Liver (tissue), 9 donors: ENCODE results near the gene ASIC2. TPM values are rescaled to one million over a fixed set of nuclear protein-coding genes. Genes with fewer than 3 reads are reported as not detected.

Source experiments
- DNase-seq: peaks from one replicate; pipeline ENCODE4 v3.0.0-alpha.2; 2017; ENCODE audit warnings: low spot score
- H3K27ac ChIP-seq, 2 donors: one replicate each; pipeline ENCODE4 v1.7.0; 2013; ENCODE audit warnings: inconsistent platforms in 2 of 2, low read length in 2 of 2, control low read depth in 1 of 2, low read depth in 1 of 2, mild to moderate bottlenecking in 1 of 2
- H3K27me3 ChIP-seq, 4 donors: one replicate each; pipeline versions ENCODE4 v1.6.1 to v1.7.0; 2013; ENCODE audit warnings: low read length in 3 of 4, inconsistent platforms in 1 of 4, mild to moderate bottlenecking in 1 of 4, moderate library complexity in 1 of 4; ENCODE audit not compliant: control insufficient read depth in 4 of 4, insufficient read depth in 4 of 4
- H3K36me3 ChIP-seq, 4 donors: one replicate each; pipeline versions ENCODE4 v1.6.1 to v1.7.0; 2013; ENCODE audit warnings: low read length in 3 of 4, mild to moderate bottlenecking in 3 of 4, low read depth in 1 of 4, moderate library complexity in 1 of 4; ENCODE audit not compliant: control insufficient read depth in 4 of 4, insufficient read depth in 3 of 4
- H3K4me1 ChIP-seq, 4 donors: one replicate each; pipeline versions ENCODE4 v1.6.1 to v1.7.0; 2013; ENCODE audit warnings: low read length in 3 of 4, mild to moderate bottlenecking in 3 of 4, moderate library complexity in 1 of 4; ENCODE audit not compliant: control insufficient read depth in 4 of 4, insufficient read depth in 4 of 4
- H3K4me3 ChIP-seq, 3 donors: one replicate each; pipeline versions ENCODE4 v1.6.1 to v1.7.0; 2013; ENCODE audit warnings: low read length in 3 of 3, control low read depth in 1 of 3, low read depth in 1 of 3, mild to moderate bottlenecking in 1 of 3
- H3K9ac ChIP-seq, 2 donors: one replicate each; pipeline ENCODE4 v1.7.0; 2013; ENCODE audit warnings: low read length in 2 of 2, mild to moderate bottlenecking in 2 of 2, moderate library complexity in 2 of 2, control low read depth in 1 of 2, low read depth in 1 of 2
- H3K9me3 ChIP-seq, 4 donors: one replicate each; pipeline versions ENCODE4 v1.6.1 to v1.7.0; 2013; ENCODE audit warnings: low read length in 3 of 4; ENCODE audit not compliant: control insufficient read depth in 4 of 4
- ATF3 ChIP-seq: IDR thresholded peaks from 2 replicates; pipeline ENCODE4 v1.6.1; 2016; ENCODE audit warnings: antibody characterized with exemption
- EGR1 ChIP-seq, 2 donors: IDR thresholded peaks; 2 replicates each; pipeline ENCODE4 v1.6.1; 2016 to 2018; ENCODE audit warnings: antibody characterized with exemption in 2 of 2, low read depth in 2 of 2
- FOXA1 ChIP-seq: IDR thresholded peaks from 2 replicates; pipeline ENCODE4 v1.6.1; 2016; ENCODE audit warnings: antibody characterized with exemption
- HNF4A ChIP-seq, 2 donors: conservative IDR thresholded peaks; 2 replicates each; pipeline ENCODE4 v1.6.1; 2016; ENCODE audit warnings: antibody characterized with exemption in 2 of 2, mild to moderate bottlenecking in 2 of 2
- HNF4G ChIP-seq: IDR thresholded peaks from 2 replicates; pipeline ENCODE4 v1.6.1; 2016; ENCODE audit warnings: antibody characterized with exemption
- JUND ChIP-seq, 2 donors: IDR thresholded peaks; 2 replicates each; pipeline ENCODE4 v1.6.1; 2016; ENCODE audit warnings: antibody characterized with exemption in 2 of 2
- MAX ChIP-seq: IDR thresholded peaks from 2 replicates; pipeline ENCODE4 v1.6.1; 2016; ENCODE audit warnings: antibody characterized with exemption
- NR2F2 ChIP-seq: IDR thresholded peaks from 2 replicates; pipeline ENCODE4 v1.6.1; 2016; ENCODE audit warnings: antibody characterized with exemption
- RXRA ChIP-seq, 2 donors: IDR thresholded peaks; 2 replicates each; pipeline ENCODE4 v1.6.1; 2017 to 2018; ENCODE audit warnings: antibody characterized with exemption in 2 of 2, mild to moderate bottlenecking in 1 of 2
- TAF1 ChIP-seq: conservative IDR thresholded peaks from 2 replicates; pipeline ENCODE4 v1.6.1; 2016; ENCODE audit warnings: antibody characterized with exemption, mild to moderate bottlenecking
- YY1 ChIP-seq: IDR thresholded peaks from 2 replicates; pipeline ENCODE4 v1.6.1; 2016; ENCODE audit warnings: antibody characterized with exemption, mild to moderate bottlenecking
- WGBS: extraction: QIAGEN DNeasy Blood & Tissue Kit; methylation state at CpG from one replicate; pipeline ENCODE4 v1.1.7; 2013; 5-methylcytosine and 5-hydroxymethylcytosine counted together
- polyA plus RNA-seq, 2 donors: library from polyadenylated mRNA; stranded (reverse) in 1 of 2; unstranded in 1 of 2; fragments of 200-250 nt in 1 of 2; fragments of >200 nt in 1 of 2; fragmentation: Nextera tagmentation in 1 of 2; extraction: Ambion mirVana in 1 of 2; gene quantifications; one replicate each; pipeline versions ENCODE4 v1.2.1 to v1.2.3, GENCODE V29; 2013 to 2015
- total RNA-seq, 2 donors: library from RNA; depleted of rRNA; stranded (reverse); fragments of >200 nt; gene quantifications; one replicate each; pipeline ENCODE4 v1.2.3, GENCODE V29; 2014
- TF ChIP-seq, protein P1 (sequence below): fragments of 150-350 bp; IDR thresholded peaks from 2 replicates; pipeline ENCODE4 v1.5.1; 2017; ENCODE audit warnings: improper control_type of control experiment, low read depth, low read length; ENCODE audit not compliant: missing input control
- TF ChIP-seq, protein P2 (sequence below): IDR thresholded peaks from 2 replicates; pipeline ENCODE4 v1.6.1; 2016; ENCODE audit warnings: antibody characterized with exemption
- TF ChIP-seq, protein P3 (sequence below): IDR thresholded peaks from 2 replicates; pipeline ENCODE4 v1.6.1; 2016; ENCODE audit warnings: antibody characterized with exemption, mild to moderate bottlenecking
- donor health status: healthy.
- donor health status: healthy.
- donor health status: healthy.
- donor health status: healthy.
- donor health status: healthy.

Gene ASIC2
- total and polyA plus RNA-seq, 4 donors, result under 0.01 TPM; not detected in 3

DNA sequence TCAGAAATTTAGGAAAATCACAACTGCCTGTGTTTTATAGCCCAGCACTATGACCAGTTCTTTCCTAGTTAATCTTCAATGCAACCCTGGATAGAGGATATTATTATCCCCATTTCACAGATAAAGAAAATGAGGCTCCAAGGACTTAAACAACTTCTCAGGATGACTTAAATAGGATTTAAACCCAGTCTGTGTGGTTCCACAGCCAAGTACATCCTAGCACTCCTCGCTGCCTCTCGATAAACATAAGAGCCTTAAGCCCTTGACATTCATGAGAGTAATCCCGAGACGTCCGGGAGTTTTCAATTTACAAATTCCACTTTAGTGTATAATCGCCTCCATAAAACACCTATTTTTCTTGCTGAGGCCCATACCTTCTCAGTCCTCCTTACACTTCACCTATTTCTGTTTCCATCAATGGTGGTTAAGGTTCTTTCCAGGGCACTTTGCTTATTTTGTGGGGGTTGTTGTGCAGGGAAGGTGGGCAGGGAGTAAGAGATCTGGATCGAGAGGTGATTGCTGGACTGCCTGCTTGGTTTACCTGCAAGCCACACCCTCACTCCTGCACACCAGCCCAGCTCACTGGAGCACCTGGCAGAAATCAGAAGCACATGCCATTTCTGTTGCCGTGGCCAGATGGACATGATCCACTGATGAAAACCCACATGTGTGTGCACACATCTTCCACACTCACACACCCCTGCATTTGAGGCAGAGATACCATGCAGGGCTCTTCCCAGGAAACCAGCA is 50.5 kb downstream of the ASIC2 start (continued):
- TF ChIP-seq, protein P1, sequence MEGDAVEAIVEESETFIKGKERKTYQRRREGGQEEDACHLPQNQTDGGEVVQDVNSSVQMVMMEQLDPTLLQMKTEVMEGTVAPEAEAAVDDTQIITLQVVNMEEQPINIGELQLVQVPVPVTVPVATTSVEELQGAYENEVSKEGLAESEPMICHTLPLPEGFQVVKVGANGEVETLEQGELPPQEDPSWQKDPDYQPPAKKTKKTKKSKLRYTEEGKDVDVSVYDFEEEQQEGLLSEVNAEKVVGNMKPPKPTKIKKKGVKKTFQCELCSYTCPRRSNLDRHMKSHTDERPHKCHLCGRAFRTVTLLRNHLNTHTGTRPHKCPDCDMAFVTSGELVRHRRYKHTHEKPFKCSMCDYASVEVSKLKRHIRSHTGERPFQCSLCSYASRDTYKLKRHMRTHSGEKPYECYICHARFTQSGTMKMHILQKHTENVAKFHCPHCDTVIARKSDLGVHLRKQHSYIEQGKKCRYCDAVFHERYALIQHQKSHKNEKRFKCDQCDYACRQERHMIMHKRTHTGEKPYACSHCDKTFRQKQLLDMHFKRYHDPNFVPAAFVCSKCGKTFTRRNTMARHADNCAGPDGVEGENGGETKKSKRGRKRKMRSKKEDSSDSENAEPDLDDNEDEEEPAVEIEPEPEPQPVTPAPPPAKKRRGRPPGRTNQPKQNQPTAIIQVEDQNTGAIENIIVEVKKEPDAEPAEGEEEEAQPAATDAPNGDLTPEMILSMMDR, result no peak
- TF ChIP-seq FOXA1 (no peak), YY1 (no peak), ATF3 (no peak), HNF4A (conservative IDR thresholded peaks at IDR 0.05) (no peak), TAF1 (no peak), HNF4G (no peak)

- no peak for DNase-seq
- Histone ChIP-seq H3K4me3 (no peak overlapping the region), H3K4me1 (no peaks in the 10 kb centered on the region), H3K9ac (no peak overlapping the region), H3K9me3 (no peaks in the 10 kb centered on the region), H3K27ac (no peak overlapping the region), H3K27me3 (peaks cover 0 to 9% (median 0%) of the 10 kb centered on the region in 4 donors), H3K36me3 (no peaks in the 10 kb centered on the region)
- TF ChIP-seq, protein P2, sequence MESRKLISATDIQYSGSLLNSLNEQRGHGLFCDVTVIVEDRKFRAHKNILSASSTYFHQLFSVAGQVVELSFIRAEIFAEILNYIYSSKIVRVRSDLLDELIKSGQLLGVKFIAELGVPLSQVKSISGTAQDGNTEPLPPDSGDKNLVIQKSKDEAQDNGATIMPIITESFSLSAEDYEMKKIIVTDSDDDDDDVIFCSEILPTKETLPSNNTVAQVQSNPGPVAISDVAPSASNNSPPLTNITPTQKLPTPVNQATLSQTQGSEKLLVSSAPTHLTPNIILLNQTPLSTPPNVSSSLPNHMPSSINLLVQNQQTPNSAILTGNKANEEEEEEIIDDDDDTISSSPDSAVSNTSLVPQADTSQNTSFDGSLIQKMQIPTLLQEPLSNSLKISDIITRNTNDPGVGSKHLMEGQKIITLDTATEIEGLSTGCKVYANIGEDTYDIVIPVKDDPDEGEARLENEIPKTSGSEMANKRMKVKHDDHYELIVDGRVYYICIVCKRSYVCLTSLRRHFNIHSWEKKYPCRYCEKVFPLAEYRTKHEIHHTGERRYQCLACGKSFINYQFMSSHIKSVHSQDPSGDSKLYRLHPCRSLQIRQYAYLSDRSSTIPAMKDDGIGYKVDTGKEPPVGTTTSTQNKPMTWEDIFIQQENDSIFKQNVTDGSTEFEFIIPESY, result no peak
- no peak for TF ChIP-seq HNF4G
- TF ChIP-seq JUND (IDR thresholded peaks at IDR 0.05), result no peak
These were observed 51.7 kb downstream of the ASIC2 start for GRCh38 chr17:33241390-33241789.

DNA sequence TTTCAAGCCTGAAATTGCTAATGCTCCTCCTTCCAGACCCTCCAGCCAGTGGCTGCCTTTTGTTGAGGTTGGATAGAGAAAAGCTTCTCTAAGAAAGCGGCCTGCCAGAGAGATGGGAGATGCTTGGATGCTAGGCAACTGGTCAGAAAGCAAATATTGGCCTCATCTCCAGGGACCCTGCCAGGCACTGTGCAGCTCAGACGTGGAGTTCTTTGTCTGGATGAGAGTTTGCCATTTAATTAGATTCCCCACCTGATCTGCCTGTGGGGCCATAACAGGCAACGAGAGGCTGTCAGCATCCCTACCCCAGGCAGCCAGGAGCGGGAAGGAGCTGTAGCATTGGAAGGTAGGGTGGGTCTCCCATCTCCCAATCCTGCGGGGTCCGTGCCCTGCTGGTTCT is 52.7 kb downstream of the ASIC2 start:
- Histone ChIP-seq H3K36me3 (no peaks in the 10 kb centered on the region), H3K9ac (no peak overlapping the region), H3K27ac (no peak overlapping the region), H3K4me1 (no peaks in the 10 kb centered on the region), H3K27me3 (peaks cover 0 to 9% (median 0%) of the 10 kb centered on the region in 4 donors), H3K9me3 (no peaks in the 10 kb centered on the region), H3K4me3 (no peak overlapping the region)
- TF ChIP-seq, protein P3, sequence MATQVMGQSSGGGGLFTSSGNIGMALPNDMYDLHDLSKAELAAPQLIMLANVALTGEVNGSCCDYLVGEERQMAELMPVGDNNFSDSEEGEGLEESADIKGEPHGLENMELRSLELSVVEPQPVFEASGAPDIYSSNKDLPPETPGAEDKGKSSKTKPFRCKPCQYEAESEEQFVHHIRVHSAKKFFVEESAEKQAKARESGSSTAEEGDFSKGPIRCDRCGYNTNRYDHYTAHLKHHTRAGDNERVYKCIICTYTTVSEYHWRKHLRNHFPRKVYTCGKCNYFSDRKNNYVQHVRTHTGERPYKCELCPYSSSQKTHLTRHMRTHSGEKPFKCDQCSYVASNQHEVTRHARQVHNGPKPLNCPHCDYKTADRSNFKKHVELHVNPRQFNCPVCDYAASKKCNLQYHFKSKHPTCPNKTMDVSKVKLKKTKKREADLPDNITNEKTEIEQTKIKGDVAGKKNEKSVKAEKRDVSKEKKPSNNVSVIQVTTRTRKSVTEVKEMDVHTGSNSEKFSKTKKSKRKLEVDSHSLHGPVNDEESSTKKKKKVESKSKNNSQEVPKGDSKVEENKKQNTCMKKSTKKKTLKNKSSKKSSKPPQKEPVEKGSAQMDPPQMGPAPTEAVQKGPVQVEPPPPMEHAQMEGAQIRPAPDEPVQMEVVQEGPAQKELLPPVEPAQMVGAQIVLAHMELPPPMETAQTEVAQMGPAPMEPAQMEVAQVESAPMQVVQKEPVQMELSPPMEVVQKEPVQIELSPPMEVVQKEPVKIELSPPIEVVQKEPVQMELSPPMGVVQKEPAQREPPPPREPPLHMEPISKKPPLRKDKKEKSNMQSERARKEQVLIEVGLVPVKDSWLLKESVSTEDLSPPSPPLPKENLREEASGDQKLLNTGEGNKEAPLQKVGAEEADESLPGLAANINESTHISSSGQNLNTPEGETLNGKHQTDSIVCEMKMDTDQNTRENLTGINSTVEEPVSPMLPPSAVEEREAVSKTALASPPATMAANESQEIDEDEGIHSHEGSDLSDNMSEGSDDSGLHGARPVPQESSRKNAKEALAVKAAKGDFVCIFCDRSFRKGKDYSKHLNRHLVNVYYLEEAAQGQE, result no peak
- TF ChIP-seq EGR1 (IDR thresholded peaks at IDR 0.05; ENCODE audit: low read depth in 2 of 2), result no peak
- TF ChIP-seq RXRA (IDR thresholded peaks at IDR 0.05), result no peak
- TF ChIP-seq, protein P2, result no peak
- TF ChIP-seq MAX, result no peak
- no peak for TF ChIP-seq TAF1
- no peak for TF ChIP-seq NR2F2
- no peak for TF ChIP-seq ATF3
- DNase-seq, result no peak
- WGBS, result 71% methylated on average over 6 of the region's 6 CpGs
